Sigmoid colon (tissue), 3 donors: ENCODE measurements around the gene CNIH3.

ENCODE experiments used
- CTCF ChIP-seq, 4 experiments: fragments of 450-650 bp in 3 of 4; fragments of 200-600 bp in 1 of 4; IDR thresholded peaks; one replicate each; pipeline ENCODE4 v1.5.1; 2016 to 2019; ENCODE audit warnings: antibody characterized with exemption in 4 of 4, mild to moderate bottlenecking in 3 of 4, moderate library complexity in 2 of 4
- POLR2A ChIP-seq, 2 donors: fragments of 450-650 bp; IDR thresholded peaks; one replicate each; pipeline ENCODE4 v1.6.1; 2016; ENCODE audit warnings: antibody characterized with exemption in 2 of 2, mild to moderate bottlenecking in 2 of 2, moderate library complexity in 2 of 2

DNA sequence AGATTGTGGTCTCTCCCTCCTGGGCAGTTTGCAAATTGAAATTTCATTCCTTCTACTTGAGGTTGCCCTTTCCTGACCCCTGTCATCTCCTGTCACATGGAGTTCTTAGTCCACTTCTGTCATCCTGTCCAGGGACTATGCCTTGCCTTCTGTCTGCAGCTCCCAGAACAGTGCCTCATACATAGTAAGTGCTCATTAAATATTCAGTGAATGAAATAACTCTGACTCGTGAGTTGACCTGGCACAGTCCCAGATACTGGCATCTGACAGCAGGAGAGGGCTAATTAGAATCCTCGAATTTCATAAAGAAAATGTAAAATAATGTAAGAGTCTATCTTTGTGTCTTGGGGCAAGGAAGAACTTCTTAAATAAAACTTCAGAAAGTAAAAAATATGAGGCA, 50.8 kb downstream of the CNIH3 start:
- TF ChIP-seq POLR2A (IDR thresholded peaks at IDR 0.05): no peak
- no peak for TF ChIP-seq CTCF (IDR thresholded peaks at IDR 0.05)
